ENCODE results near the gene IQGAP2.

The IQGAP2 gene

DNA sequence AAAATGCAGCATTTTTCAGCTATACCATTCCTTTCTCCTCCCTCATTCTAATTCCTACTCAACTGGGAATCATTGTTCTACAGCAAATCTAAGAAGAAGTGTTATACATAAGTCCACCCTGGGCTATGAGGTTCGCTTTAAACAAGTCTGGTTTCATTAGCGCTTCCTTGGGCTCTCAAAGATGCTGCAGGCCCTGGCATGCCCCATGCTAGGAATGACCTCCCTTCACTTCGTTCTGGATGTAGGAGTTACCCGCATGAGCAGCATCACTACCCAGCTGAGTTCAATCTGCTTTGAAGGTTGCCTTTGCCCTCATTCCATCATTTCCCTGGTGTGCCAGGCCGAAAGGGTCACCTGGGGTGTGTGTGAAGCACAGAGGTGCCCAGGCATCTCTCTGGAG lies 348.2 kb downstream of the IQGAP2 start:
- no peaks in the 10 kb centered on the region for H3K27me3 ChIP-seq (ENCODE audit: low read length)
- no peaks in the 10 kb centered on the region for H3K9me3 ChIP-seq (ENCODE audit: insufficient read depth, low read length)
- H3K4me2 ChIP-seq (ENCODE audit: low read depth, low read length, poor library complexity, severe bottlenecking): no peak overlapping the region
- no peaks in the 10 kb centered on the region for H3K36me3 ChIP-seq (ENCODE audit: low read length)
- H4K20me1 ChIP-seq (ENCODE audit: low read depth, low read length): no peaks in the 10 kb centered on the region
- H3K4me3 ChIP-seq (ENCODE audit: insufficient read depth, low read length, poor library complexity, severe bottlenecking): no peak overlapping the region
- no peak overlapping the region for H2AFZ ChIP-seq (ENCODE audit: low read depth, low read length, severe bottlenecking)
- H3K9ac ChIP-seq (ENCODE audit: low read length): no peak overlapping the region
- TF ChIP-seq, protein P1, sequence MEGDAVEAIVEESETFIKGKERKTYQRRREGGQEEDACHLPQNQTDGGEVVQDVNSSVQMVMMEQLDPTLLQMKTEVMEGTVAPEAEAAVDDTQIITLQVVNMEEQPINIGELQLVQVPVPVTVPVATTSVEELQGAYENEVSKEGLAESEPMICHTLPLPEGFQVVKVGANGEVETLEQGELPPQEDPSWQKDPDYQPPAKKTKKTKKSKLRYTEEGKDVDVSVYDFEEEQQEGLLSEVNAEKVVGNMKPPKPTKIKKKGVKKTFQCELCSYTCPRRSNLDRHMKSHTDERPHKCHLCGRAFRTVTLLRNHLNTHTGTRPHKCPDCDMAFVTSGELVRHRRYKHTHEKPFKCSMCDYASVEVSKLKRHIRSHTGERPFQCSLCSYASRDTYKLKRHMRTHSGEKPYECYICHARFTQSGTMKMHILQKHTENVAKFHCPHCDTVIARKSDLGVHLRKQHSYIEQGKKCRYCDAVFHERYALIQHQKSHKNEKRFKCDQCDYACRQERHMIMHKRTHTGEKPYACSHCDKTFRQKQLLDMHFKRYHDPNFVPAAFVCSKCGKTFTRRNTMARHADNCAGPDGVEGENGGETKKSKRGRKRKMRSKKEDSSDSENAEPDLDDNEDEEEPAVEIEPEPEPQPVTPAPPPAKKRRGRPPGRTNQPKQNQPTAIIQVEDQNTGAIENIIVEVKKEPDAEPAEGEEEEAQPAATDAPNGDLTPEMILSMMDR (IDR thresholded peaks at IDR 0.05; ENCODE audit: insufficient read depth, low read length, poor library complexity, severe bottlenecking): no peak
- TF ChIP-seq EZH2phosphoT487 (conservative IDR thresholded peaks at IDR 0.05; ENCODE audit: low read length): no peak
- no peaks in the 10 kb centered on the region for H3K9me2 ChIP-seq (replicated peaks; ENCODE audit: insufficient read depth, low read length)
- H3K27ac ChIP-seq (ENCODE audit: low read depth, low read length): no peak overlapping the region
- H3K79me2 ChIP-seq (ENCODE audit: insufficient read depth, low read length): no peaks in the 10 kb centered on the region
- no peaks in the 10 kb centered on the region for H3F3A ChIP-seq (ENCODE audit: insufficient read depth)

- no peak overlapping the region for H3K9ac ChIP-seq (ENCODE audit: low read length)
- no peak for TF ChIP-seq EZH2phosphoT487 (conservative IDR thresholded peaks at IDR 0.05; ENCODE audit: low read length)
- TF ChIP-seq, protein P1 (IDR thresholded peaks at IDR 0.05; ENCODE audit: insufficient read depth, low read length, poor library complexity, severe bottlenecking): no peak
- H3K9me3 ChIP-seq (ENCODE audit: insufficient read depth, low read length): no peaks in the 10 kb centered on the region
- H3K79me2 ChIP-seq (ENCODE audit: insufficient read depth, low read length): no peaks in the 10 kb centered on the region
- H3K4me2 ChIP-seq (ENCODE audit: low read depth, low read length, poor library complexity, severe bottlenecking): no peak overlapping the region
- H3K27me3 ChIP-seq (ENCODE audit: low read length): no peaks in the 10 kb centered on the region
- no peaks in the 10 kb centered on the region for H3K9me2 ChIP-seq (replicated peaks; ENCODE audit: insufficient read depth, low read length)
- H3K36me3 ChIP-seq (ENCODE audit: low read length): no peaks in the 10 kb centered on the region
- no peak overlapping the region for H2AFZ ChIP-seq (ENCODE audit: low read depth, low read length, severe bottlenecking)
- H3K4me3 ChIP-seq (ENCODE audit: insufficient read depth, low read length, poor library complexity, severe bottlenecking): no peak overlapping the region
- H3K27ac ChIP-seq (ENCODE audit: low read depth, low read length): no peak overlapping the region
- H3F3A ChIP-seq (ENCODE audit: insufficient read depth): no peaks in the 10 kb centered on the region
- H4K20me1 ChIP-seq (ENCODE audit: low read depth, low read length): no peaks in the 10 kb centered on the region
These were observed 351.6 kb downstream of the IQGAP2 start for GRCh38 chr5:76754668-76755078.

GRCh38 chr5:76755779-76756637 lies 352.9 kb downstream of the IQGAP2 start:
- TF ChIP-seq, protein P1 (IDR thresholded peaks at IDR 0.05; ENCODE audit: insufficient read depth, low read length, poor library complexity, severe bottlenecking): no peak
- TF ChIP-seq EZH2phosphoT487 (conservative IDR thresholded peaks at IDR 0.05; ENCODE audit: low read length): no peak
- Histone ChIP-seq H3K9ac (ENCODE audit: low read length) (no peak overlapping the region), H3F3A (ENCODE audit: insufficient read depth) (no peaks in the 10 kb centered on the region), H3K4me2 (ENCODE audit: low read depth, low read length, poor library complexity, severe bottlenecking) (no peak overlapping the region), H3K9me3 (ENCODE audit: insufficient read depth, low read length) (no peaks in the 10 kb centered on the region), H3K36me3 (ENCODE audit: low read length) (no peaks in the 10 kb centered on the region), H3K79me2 (ENCODE audit: insufficient read depth, low read length) (no peaks in the 10 kb centered on the region), H3K9me2 (replicated peaks; ENCODE audit: insufficient read depth, low read length) (no peaks in the 10 kb centered on the region), H3K4me3 (ENCODE audit: insufficient read depth, low read length, poor library complexity, severe bottlenecking) (no peak overlapping the region), H2AFZ (ENCODE audit: low read depth, low read length, severe bottlenecking) (no peak overlapping the region), H4K20me1 (ENCODE audit: low read depth, low read length) (no peaks in the 10 kb centered on the region), H3K27me3 (ENCODE audit: low read length) (no peaks in the 10 kb centered on the region), H3K27ac (ENCODE audit: low read depth, low read length) (no peak overlapping the region)

All from SU-DHL-6 (cell line).